NCI-H2107 treated with DMSO at 0.1 percent for 48 hours (cell line): ENCODE results near the gene STAC3.

Experiments used
- DNase-seq: peaks from one replicate; lab custom pipeline; 2025; ENCODE audit not compliant: unreplicated experiment; lab: John Stamatoyannopoulos, UW

The STAC3 gene

DNA sequence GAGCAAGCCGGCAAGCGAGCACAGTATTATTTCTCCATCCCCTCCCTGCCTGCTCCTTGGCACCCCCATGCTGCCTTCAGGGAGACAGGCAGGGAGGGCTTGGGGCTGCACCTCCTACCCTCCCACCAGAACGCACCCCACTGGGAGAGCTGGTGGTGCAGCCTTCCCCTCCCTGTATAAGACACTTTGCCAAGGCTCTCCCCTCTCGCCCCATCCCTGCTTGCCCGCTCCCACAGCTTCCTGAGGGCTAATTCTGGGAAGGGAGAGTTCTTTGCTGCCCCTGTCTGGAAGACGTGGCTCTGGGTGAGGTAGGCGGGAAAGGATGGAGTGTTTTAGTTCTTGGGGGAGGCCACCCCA, 38.3 kb downstream of the STAC3 start:
- no peak for DNase-seq

DNA sequence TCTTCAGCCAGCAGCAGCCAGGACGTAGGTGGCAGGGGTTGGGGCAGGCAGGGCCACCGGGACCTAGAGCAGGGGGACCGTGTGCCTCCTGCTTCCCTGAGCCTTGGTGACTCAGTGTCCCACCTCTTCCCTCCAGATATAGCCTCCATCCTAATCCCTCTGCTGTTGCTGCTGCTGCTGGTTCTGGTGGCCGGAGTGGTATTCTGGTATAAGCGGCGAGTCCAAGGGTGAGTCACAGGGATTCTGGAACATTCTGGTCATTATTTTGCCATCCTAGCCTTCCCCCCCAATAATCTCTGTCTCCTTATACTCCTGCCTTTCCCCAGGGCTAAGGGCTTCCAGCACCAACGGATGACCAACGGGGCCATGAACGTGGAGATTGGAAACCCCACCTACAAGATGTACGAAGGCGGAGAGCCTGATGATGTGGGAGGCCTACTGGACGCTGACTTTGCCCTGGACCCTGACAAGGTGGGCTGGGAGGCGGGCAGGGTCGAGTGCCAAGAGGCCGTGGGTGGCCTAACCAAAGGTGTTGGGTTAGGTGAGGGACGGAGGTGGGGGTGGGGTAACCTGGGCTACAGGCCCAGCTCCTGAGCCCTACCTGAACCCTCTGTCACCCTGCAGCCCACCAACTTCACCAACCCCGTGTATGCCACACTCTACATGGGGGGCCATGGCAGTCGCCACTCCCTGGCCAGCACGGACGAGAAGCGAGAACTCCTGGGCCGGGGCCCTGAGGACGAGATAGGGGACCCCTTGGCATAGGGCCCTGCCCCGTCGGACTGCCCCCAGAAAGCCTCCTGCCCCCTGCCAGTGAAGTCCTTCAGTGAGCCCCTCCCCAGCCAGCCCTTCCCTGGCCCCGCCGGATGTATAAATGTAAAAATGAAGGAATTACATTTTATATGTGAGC, 38.9 kb downstream of the STAC3 start:
- DNase-seq: no peak

DNA sequence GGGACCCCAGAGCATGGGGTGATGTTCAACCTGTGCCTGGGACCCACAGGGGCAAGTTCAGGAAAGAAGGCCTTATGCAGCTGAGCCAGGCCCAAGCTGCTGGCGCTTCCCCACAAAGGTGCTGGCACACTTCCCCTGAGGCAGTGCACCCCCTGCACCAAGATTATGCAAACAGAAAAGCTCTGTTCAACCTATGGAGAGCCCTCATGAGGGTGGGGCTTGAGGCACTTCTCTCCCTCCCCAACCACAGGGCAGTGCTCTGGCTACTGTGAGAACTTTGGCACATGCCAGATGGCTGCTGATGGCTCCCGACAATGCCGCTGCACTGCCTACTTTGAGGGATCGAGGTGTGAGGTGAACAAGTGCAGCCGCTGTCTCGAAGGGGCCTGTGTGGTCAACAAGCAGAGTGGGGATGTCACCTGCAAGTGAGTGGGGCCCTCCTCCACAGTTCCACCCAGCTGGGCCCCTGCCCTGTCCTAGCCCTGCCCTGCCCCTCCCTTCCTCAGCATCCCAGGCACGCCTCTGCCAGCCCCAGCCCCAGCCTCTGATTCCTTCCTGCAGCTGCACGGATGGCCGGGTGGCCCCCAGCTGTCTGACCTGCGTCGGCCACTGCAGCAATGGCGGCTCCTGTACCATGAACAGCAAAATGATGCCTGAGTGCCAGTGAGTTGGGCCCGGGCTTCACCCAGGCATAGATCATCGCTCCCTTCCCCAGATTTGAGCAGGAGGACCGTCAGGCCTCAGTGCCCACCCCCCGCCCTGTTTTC, 39.9 kb downstream of the STAC3 start:
- DNase-seq: no peak

DNA sequence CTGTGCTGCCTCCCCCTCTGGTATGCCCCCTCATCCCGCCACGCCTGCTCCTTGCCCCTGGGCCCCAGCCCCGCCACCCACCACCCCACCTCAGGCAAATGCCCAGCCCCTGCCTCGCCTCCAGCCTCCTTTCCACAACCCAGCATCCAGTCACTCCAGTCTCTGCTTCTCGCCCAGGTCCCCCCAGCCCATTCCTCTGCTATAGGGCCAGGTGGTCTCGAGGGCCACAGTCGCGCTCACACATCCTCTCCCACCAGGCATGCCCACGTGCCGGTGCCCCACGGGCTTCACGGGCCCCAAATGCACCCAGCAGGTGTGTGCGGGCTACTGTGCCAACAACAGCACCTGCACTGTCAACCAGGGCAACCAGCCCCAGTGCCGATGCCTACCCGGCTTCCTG, 40.5 kb downstream of the STAC3 start:
- no peak for DNase-seq

- DNase-seq: no peak
Measured at GRCh38 chr12:57209916-57210315, 41.1 kb downstream of the STAC3 start.

- DNase-seq: no peak
Measured at GRCh38 chr12:57208631-57209282, 42.2 kb downstream of the STAC3 start.

GRCh38 chr12:57207731-57208630, 43.0 kb downstream of the STAC3 start:
- no peak for DNase-seq

- DNase-seq: no peak
Measured at GRCh38 chr12:57205931-57206330, 45.1 kb downstream of the STAC3 start.

DNA sequence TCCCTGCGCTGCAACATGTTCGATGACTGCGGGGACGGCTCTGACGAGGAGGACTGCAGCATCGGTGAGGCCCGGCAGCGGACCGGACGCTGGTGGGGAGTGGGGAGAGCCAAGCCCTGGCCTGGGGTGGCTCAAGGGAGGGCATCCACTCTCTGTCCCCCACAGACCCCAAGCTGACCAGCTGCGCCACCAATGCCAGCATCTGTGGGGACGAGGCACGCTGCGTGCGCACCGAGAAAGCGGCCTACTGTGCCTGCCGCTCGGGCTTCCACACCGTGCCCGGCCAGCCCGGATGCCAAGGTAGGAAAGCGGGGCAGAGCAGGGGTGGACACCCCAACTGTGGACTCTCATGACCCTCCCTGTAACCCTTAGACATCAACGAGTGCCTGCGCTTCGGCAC, 45.8 kb downstream of the STAC3 start:
- DNase-seq: no peak

DNA sequence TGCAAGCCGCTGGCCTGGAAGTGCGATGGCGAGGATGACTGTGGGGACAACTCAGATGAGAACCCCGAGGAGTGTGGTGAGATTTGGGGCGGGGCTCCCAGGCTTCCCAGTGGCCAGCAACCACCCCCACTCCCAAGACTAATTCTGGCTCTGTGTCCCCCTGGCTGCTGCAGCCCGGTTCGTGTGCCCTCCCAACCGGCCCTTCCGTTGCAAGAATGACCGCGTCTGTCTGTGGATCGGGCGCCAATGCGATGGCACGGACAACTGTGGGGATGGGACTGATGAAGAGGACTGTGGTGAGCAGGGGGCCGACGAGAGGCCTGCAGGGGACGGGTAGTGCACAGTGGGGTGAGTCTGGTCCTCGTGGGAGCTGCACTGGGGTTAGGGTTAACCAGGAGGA, 46.5 kb downstream of the STAC3 start:
- DNase-seq: no peak

- DNase-seq: no peak
Measured at GRCh38 chr12:57203791-57204190, 47.2 kb downstream of the STAC3 start.

DNA sequence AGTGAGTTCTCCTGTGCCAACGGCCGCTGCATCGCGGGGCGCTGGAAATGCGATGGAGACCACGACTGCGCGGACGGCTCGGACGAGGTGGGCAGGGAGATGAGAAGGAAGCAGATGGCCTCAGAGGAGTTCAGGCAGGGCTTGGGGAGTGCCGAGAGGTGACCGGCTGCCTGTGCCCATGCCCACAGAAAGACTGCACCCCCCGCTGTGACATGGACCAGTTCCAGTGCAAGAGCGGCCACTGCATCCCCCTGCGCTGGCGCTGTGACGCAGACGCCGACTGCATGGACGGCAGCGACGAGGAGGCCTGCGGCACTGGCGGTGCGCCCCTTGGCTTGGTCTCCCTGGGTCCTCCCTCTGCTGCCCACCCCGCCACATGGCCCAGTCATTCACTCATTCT, 47.8 kb downstream of the STAC3 start:
- DNase-seq: no peak

DNA sequence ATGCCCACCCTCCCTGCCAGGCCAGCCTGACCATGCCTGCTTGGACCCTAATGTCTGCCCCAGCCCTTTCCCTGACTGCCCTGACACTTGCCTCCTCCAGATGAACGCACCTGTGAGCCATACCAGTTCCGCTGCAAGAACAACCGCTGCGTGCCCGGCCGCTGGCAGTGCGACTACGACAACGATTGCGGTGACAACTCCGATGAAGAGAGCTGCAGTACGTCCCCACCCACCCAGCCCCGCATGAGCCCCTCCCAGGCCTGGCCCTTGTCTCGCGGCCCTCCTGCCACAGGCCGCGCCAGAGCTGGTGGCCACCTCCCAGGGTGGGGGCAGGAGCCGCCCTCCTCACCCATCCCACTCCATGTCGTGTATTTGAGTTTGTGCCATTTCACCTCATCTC, 48.7 kb downstream of the STAC3 start:
- DNase-seq: no peak

GRCh38 chr12:57201631-57202030, 49.4 kb downstream of the STAC3 start:
- DNase-seq: no peak

DNA sequence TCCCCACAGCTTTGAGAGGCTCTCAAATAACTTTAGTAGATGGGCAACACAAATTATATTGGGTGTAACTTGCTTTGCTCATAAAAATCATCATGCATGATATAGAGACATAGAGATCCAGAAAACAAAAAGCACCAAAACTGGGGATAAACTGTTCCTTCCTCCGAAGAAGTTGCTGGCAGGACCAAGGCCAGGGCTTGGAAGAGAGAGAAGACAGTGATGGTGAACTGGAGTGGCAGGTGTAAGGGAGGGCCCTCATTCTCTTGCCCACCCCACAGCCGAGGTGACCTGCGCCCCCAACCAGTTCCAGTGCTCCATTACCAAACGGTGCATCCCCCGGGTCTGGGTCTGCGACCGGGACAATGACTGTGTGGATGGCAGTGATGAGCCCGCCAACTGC, 49.8 kb downstream of the STAC3 start:
- no peak for DNase-seq

GRCh38 chr12:57200497-57200896, 50.5 kb downstream of the STAC3 start:
- no peak for DNase-seq

DNA sequence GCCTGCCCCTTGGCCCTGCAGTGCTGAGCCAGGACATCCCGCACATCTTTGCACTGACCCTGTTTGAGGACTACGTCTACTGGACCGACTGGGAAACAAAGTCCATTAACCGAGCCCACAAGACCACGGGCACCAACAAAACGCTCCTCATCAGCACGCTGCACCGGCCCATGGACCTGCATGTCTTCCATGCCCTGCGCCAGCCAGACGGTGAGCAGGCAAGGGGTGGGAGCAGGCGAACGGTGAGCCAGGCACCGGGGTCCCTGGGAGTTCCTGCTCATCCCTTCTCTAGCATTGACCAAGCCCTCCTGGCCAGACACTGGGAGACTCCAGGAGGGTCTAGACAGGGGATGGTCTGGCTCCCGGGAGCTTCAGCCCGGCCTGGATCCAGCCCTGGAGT, 51.8 kb downstream of the STAC3 start:
- DNase-seq: no peak

DNA sequence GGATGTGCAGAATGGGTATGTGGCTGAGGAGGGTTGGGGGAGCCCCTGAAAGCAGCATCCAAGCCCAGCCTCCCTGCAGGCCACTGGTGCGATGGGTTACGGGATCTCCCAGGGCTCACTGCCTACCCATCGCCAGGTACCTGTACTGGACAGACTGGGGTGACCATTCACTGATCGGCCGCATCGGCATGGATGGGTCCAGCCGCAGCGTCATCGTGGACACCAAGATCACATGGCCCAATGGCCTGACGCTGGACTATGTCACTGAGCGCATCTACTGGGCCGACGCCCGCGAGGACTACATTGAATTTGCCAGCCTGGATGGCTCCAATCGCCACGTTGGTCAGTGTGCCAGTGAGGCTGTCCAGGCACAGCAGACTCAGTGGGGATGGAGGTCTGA, 52.7 kb downstream of the STAC3 start:
- DNase-seq: no peak

- no peak for DNase-seq
Measured at GRCh38 chr12:57196956-57197355, 54.0 kb downstream of the STAC3 start.

- DNase-seq: no peak
Measured at GRCh38 chr12:57196439-57196838, 54.5 kb downstream of the STAC3 start.
